Thymus (tissue), 11 donors: Measurements from ENCODE around the gene IRF7. TPM values are rescaled to one million over a fixed set of nuclear protein-coding genes. Genes with fewer than 3 reads are reported as not detected.
"Not testable (repeated sequence)": the region's sequence is repeated elsewhere in the genome, so short reads cannot be mapped to it uniquely, and the experiment has no call there.

Source experiments
- DNase-seq, 9 donors: peaks; one replicate each; pipeline ENCODE4 v3.0.0-alpha.2; 2013; ENCODE audit warnings: low spot score in 9 of 9, low read depth in 6 of 9, missing footprints in 1 of 9
- H3K27ac ChIP-seq, 2 donors: one replicate each; pipeline ENCODE4 v1.5.1; 2013; ENCODE audit warnings: control low read depth in 1 of 2, low read depth in 1 of 2, low read length in 1 of 2, mild to moderate bottlenecking in 1 of 2, moderate library complexity in 1 of 2
- H3K27me3 ChIP-seq, 2 donors: one replicate each; pipeline ENCODE4 v1.5.1; 2013; ENCODE audit warnings: low read length in 1 of 2; ENCODE audit not compliant: control insufficient read depth in 2 of 2, insufficient read depth in 1 of 2
- H3K36me3 ChIP-seq, 2 donors: one replicate each; pipeline ENCODE4 v1.5.1; 2013; ENCODE audit warnings: low read length in 1 of 2, mild to moderate bottlenecking in 1 of 2, moderate library complexity in 1 of 2; ENCODE audit not compliant: control insufficient read depth in 2 of 2, insufficient read depth in 2 of 2
- H3K4me1 ChIP-seq, 2 donors: one replicate each; pipeline ENCODE4 v1.5.1; 2013; ENCODE audit warnings: low read length in 2 of 2; ENCODE audit not compliant: control insufficient read depth in 2 of 2, insufficient read depth in 2 of 2
- H3K4me3 ChIP-seq, 2 donors: one replicate each; pipeline ENCODE4 v1.5.1; 2013; ENCODE audit warnings: low read length in 2 of 2, control low read depth in 1 of 2, mild to moderate bottlenecking in 1 of 2
- H3K9me3 ChIP-seq, 2 donors: one replicate each; pipeline ENCODE4 v1.5.1; 2013; ENCODE audit warnings: low read length in 1 of 2, mild to moderate bottlenecking in 1 of 2; ENCODE audit not compliant: control insufficient read depth in 2 of 2, insufficient read depth in 1 of 2
- WGBS: extraction: QIAGEN DNeasy Blood & Tissue Kit; methylation state at CpG from one replicate; pipeline ENCODE4 v1.1.7; 2013; 5-methylcytosine and 5-hydroxymethylcytosine counted together
- polyA plus RNA-seq: library from polyadenylated mRNA; stranded (reverse); fragments of 200-250 nt; gene quantifications from one replicate; pipeline ENCODE4 v1.2.3, GENCODE V29; 2013
- total RNA-seq: library from RNA; stranded (reverse); fragments of 120-200 nt; gene quantifications from one replicate; pipeline ENCODE4 v1.2.4, GENCODE V29; 2013
- donor health status: healthy.

The IRF7 gene
- total and polyA plus RNA-seq, 2 donors: 44.5 to 102 TPM

DNA sequence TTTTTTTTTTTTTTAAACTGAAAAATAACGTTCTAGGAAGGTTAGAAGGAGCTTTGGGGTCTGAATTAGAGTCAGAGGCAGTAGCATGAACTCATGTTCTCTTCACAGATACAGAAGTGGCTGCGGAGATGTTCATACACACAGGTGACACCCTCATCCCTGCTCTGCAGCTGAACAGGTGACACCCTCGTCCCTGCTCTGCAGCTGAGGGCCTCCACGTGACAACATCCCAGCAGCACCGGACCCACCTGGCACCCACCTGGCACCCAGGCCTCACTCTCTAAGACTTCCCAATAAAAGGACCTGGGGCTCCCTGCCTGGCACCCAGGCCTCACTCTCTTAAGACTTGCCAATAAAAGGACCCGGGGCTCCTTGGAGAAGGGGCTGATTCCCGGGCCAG, 41.1 kb upstream of the IRF7 start:
- Histone ChIP-seq H3K4me3 (no peak overlapping the region), H3K9me3 (peaks cover 0 to 3% of the 10 kb centered on the region in 2 donors), H3K27me3 (no peaks in the 10 kb centered on the region), H3K27ac (no peak overlapping the region), H3K4me1 (no peaks in the 10 kb centered on the region), H3K36me3 (peaks cover 38 to 65% of the 10 kb centered on the region in 2 donors)
- DNase-seq: no peak
- 94% methylated on average over 7 of the region's 7 CpGs for WGBS

- DNase-seq: no peak
- Histone ChIP-seq H3K36me3 (peaks cover 39 to 65% of the 10 kb centered on the region in 2 donors), H3K4me1 (no peaks in the 10 kb centered on the region), H3K27me3 (no peaks in the 10 kb centered on the region), H3K27ac (no peak overlapping the region), H3K9me3 (peaks cover 0 to 3% of the 10 kb centered on the region in 2 donors), H3K4me3 (no peak overlapping the region)
- 98% methylated on average over 14 of the region's 14 CpGs for WGBS
Measured at GRCh38 chr11:656426-656825, 40.7 kb upstream of the IRF7 start.

DNA sequence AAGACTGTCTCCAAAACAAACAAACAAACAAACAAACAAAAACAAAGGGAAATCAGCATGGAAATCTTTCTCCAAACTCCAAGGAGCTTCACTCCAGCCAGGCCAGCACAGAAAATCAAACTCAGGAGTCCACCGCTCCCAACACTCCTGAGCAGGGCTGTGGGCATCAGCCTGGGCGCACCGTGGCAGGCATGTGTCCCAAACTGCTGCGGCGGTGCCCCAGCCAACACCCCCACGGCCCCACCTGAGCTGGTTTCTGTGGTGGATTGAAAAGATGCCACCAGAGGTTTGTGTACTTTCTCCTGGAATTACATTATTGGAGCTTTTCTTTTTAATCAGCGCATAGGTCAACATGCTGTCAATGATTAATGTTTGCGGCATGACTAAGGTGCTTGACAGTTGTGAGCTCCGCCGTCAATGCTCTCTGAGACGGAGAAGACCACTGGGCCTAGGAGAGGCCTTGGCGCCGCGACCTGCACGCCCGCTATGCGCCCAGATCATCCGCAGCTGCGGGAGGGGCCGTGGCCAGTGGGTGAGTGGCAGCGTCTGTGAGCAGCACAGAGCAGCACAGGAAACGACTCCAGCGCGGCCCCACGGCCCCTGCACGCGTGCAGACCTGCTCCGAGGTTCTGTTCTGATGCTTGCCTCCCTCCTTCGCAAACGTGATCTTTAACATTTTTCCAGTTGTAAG, 39.4 kb upstream of the IRF7 start:
- H3K27ac ChIP-seq: no peak overlapping the region
- H3K36me3 ChIP-seq: peaks cover 39 to 64% of the 10 kb centered on the region in 2 donors
- H3K4me3 ChIP-seq: no peak overlapping the region
- 97% methylated on average over 30 of the region's 30 CpGs for WGBS
- H3K4me1 ChIP-seq: no peaks in the 10 kb centered on the region
- no peak for DNase-seq
- no peaks in the 10 kb centered on the region for H3K27me3 ChIP-seq
- H3K9me3 ChIP-seq: peaks cover 0 to 3% of the 10 kb centered on the region in 2 donors

DNA sequence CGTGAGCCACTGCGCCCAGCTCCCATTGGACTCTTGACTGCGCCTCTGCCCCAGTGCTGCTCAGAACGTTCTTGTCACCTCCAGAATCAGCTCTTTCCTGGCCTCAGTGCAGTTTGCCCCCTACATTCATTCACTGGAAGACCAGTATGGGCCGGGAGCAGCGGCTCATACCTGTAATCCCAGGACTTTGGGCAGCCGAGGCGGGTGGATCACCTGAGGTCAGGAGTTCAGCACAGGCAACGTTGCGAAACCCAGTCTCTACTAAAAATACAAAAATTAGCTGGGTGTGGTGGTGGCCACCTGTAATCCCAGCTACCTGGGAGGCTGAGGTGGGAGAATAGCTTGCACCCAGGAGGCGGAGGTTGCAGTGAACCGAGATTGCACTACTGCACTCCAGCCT, 38.7 kb upstream of the IRF7 start:
- not testable (repeated sequence) for H3K4me3 ChIP-seq, H3K9me3 ChIP-seq, H3K27ac ChIP-seq, DNase-seq, H3K27me3 ChIP-seq, H3K4me1 ChIP-seq
- H3K36me3 ChIP-seq: peaks cover 34 to 56% of the 10 kb centered on the region in 2 donors
- WGBS: 94% methylated on average over 12 of the region's 12 CpGs

DNA sequence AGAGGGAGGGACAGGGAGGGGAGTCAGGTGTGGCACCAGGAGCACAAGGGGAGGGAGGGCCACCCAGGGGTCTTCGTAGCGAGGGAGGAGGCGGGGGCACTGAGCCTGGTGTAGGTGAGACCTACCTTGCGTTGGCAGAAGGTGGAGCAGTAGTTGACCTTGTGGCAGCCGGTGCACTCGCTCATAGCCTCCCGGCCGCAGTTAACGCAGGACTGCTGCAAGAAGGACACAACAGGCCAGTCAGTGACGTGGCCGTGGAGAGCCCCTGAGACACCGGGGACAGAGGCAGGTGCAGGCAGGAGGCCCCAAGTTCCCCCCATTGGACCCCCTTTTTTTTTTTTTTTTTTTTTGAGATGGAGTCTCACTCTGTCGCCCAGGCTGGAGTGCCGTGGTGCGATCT, 38.1 kb upstream of the IRF7 start:
- no peak overlapping the region for H3K4me3 ChIP-seq
- H3K27ac ChIP-seq: no peak overlapping the region
- H3K36me3 ChIP-seq: peaks cover 32 to 51% of the 10 kb centered on the region in 2 donors
- no peak for DNase-seq
- 94% methylated on average over 15 of the region's 15 CpGs for WGBS
- H3K27me3 ChIP-seq: no peaks in the 10 kb centered on the region
- no peaks in the 10 kb centered on the region for H3K9me3 ChIP-seq
- no peaks in the 10 kb centered on the region for H3K4me1 ChIP-seq

DNA sequence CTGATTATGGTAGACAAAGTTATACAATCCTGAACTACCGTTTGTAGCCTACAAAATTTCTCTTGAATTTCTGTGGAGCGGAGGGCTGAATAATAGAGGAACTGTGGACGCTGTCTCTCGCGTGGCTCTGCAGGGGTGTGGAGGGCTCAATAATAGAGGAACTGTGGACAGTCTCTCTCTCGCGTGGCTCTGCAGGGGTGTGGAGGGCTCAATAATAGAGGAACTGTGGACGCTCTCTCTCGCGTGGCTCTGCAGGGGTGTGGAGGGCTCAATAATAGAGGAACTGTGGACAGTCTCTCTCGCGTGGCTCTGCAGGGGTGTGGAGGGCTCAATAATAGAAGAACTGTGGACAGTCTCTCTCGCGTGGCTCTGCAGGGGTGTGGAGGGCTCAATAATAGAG, 37.4 kb upstream of the IRF7 start:
- H3K4me1 ChIP-seq, H3K27ac ChIP-seq, DNase-seq, H3K27me3 ChIP-seq, H3K4me3 ChIP-seq, H3K9me3 ChIP-seq: not testable (repeated sequence)
- H3K36me3 ChIP-seq: peaks cover 32 to 45% of the 10 kb centered on the region in 2 donors
- WGBS: 96% methylated on average over 14 of the region's 14 CpGs

DNA sequence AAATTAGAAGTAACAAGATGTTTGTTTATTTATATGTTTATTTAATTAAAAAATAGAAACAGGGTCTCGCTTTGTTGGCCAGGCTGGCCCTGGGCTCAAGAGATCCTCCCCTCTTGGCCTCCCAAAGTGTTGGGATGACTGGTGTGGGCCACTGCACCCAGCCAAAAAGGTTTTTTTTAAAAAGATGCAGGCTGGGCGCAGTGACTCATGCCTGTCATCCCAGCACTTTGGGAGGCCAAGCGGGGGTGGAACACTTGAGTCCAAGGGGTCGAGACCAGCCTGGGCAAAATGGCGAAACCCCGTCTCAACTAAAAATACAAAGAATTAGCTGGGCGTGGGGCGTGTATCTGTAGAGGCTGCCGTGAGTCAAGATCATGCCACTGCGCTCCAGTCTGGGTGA, 34.7 kb upstream of the IRF7 start:
- DNase-seq: no peak
- Histone ChIP-seq H3K4me3 (no peak overlapping the region), H3K36me3 (peaks cover 19 to 35% of the 10 kb centered on the region in 2 donors), H3K9me3 (no peaks in the 10 kb centered on the region), H3K27me3 (no peaks in the 10 kb centered on the region), H3K27ac (no peak overlapping the region), H3K4me1 (no peaks in the 10 kb centered on the region)
- 98% methylated on average over 10 of the region's 10 CpGs for WGBS

DNA sequence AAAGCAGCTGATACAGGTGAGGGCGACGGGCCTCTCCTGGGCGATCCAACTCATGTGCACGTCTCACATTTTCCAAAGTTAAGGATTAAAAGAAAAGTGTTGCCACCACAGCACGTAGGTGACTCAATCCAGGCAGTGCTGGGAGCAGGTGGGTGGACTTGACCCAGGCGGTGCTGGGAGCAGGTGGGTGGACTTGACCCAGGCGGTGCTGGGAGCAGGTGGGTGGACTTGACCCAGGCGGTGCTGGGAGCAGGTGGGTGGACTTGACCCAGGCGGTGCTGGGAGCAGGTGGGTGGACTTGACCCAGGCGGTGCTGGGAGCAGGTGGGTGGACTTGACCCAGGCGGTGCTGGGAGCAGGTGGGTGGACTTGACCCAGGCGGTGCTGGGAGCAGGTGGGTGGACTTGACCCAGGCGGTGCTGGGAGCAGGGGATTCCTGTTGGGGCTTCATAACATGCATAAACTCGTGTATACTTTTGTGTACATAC, 32.0 kb upstream of the IRF7 start:
- H3K27ac ChIP-seq, H3K4me1 ChIP-seq, H3K9me3 ChIP-seq, DNase-seq, H3K4me3 ChIP-seq, H3K27me3 ChIP-seq: not testable (repeated sequence)
- WGBS: over 99% methylated on average over 10 of the region's 14 CpGs
- peaks cover 24 to 31% of the 10 kb centered on the region in 2 donors for H3K36me3 ChIP-seq

GRCh38 chr11:646214-646613, 30.5 kb upstream of the IRF7 start:
- H3K4me3 ChIP-seq: no peak overlapping the region
- no peak overlapping the region for H3K27ac ChIP-seq
- H3K9me3 ChIP-seq: no peaks in the 10 kb centered on the region
- peaks cover 25 to 46% of the 10 kb centered on the region in 2 donors for H3K36me3 ChIP-seq
- H3K27me3 ChIP-seq: peaks cover 5 to 9% of the 10 kb centered on the region in 2 donors
- no peak for DNase-seq
- WGBS: 82% methylated on average over 14 of the region's 14 CpGs
- H3K4me1 ChIP-seq: peaks cover 0 to 9% of the 10 kb centered on the region in 2 donors
